ENCODE results near the gene UGT2B17.
"Not testable (repeated sequence)": the region's sequence is repeated elsewhere in the genome, so short reads cannot be mapped to it uniquely, and the experiment has no call there.

- TF ChIP-seq CTCF, POLR2A (IDR thresholded peaks at IDR 0.05): not testable (repeated sequence)
These were observed 46.6 kb upstream of the UGT2B17 start for GRCh38 chr4:68622731-68623130.
